Effector memory CD8-positive, alpha-beta T cell (primary cell): ENCODE data around the gene ELAVL1.

Experiments
- ATAC-seq: fragments of 150-1000 bp; cut with Tn5 transposase; replicated peaks from 2 replicates; pipeline ENCODE4 v1.10.0; 2021; ENCODE audit warnings: mild to moderate bottlenecking, moderate library complexity
- DNase-seq, 3 experiments: peaks; one replicate each; pipeline ENCODE4 v3.0.0; 2021
- H3K27ac Mint-ChIP-seq, 2 donors: one replicate each; pipeline ENCODE4 v1.8.0; 2022; ENCODE audit warnings: mild to moderate bottlenecking in 2 of 2, mixed read lengths in 2 of 2, moderate library complexity in 2 of 2
- H3K27me3 Mint-ChIP-seq, 2 donors: one replicate each; pipeline ENCODE4 v1.8.0; 2022; ENCODE audit warnings: mixed read lengths in 2 of 2
- H3K36me3 Mint-ChIP-seq: one replicate; pipeline ENCODE4 v1.8.0; 2022; ENCODE audit warnings: mild to moderate bottlenecking, moderate library complexity, mixed read lengths; ENCODE audit not compliant: insufficient read depth
- H3K4me1 Mint-ChIP-seq, 2 donors: one replicate each; pipeline ENCODE4 v1.8.0; 2022; ENCODE audit warnings: low read depth in 2 of 2, mixed read lengths in 2 of 2
- H3K4me3 Mint-ChIP-seq, 2 donors: one replicate each; pipeline ENCODE4 v1.8.0; 2022; ENCODE audit warnings: mild to moderate bottlenecking in 2 of 2, mixed read lengths in 2 of 2, moderate library complexity in 2 of 2
- H3K9me3 Mint-ChIP-seq, 2 donors: one replicate each; pipeline ENCODE4 v1.8.0; 2022; ENCODE audit warnings: mixed read lengths in 2 of 2

The ELAVL1 gene

GRCh38 chr19:7988307-7988706, 17.1 kb downstream of the ELAVL1 start:
- Mint-ChIP-seq H3K27ac (peak overlapping the region in 1 of 2 donors; percentile 16), H3K4me3 (no peak overlapping the region), H3K27me3 (no peaks in the 10 kb centered on the region), H3K36me3 (peaks cover 44% of the 10 kb centered on the region), H3K4me1 (peaks cover 16 to 33% of the 10 kb centered on the region in 2 donors), H3K9me3 (no peaks in the 10 kb centered on the region)
- ATAC-seq, result no peak
- no peak for DNase-seq

GRCh38 chr19:7987114-7987768, 18.2 kb downstream of the ELAVL1 start:
- H3K36me3 Mint-ChIP-seq, result peaks cover 46% of the 10 kb centered on the region
- no peak overlapping the region for H3K4me3 Mint-ChIP-seq
- no peak for DNase-seq
- ATAC-seq, result no peak
- H3K9me3 Mint-ChIP-seq, result no peaks in the 10 kb centered on the region
- H3K4me1 Mint-ChIP-seq, result peaks cover 15 to 29% of the 10 kb centered on the region in 2 donors
- H3K27ac Mint-ChIP-seq, result no peak overlapping the region
- no peaks in the 10 kb centered on the region for H3K27me3 Mint-ChIP-seq

- ATAC-seq, result no peak
- peaks cover 39% of the 10 kb centered on the region for H3K36me3 Mint-ChIP-seq
- DNase-seq, result no peak
- H3K27me3 Mint-ChIP-seq, result no peaks in the 10 kb centered on the region
- peaks cover 14 to 28% of the 10 kb centered on the region in 2 donors for H3K4me1 Mint-ChIP-seq
- H3K9me3 Mint-ChIP-seq, result no peaks in the 10 kb centered on the region
- no peak overlapping the region for H3K4me3 Mint-ChIP-seq
- peak overlapping the region; percentile 15 to 33 for H3K27ac Mint-ChIP-seq
These were observed 18.9 kb downstream of the ELAVL1 start for GRCh38 chr19:7986321-7987113.

- no peaks in the 10 kb centered on the region for H3K9me3 Mint-ChIP-seq
- no peak overlapping the region for H3K27ac Mint-ChIP-seq
- no peak for DNase-seq
- no peaks in the 10 kb centered on the region for H3K27me3 Mint-ChIP-seq
- H3K4me3 Mint-ChIP-seq, result no peak overlapping the region
- H3K4me1 Mint-ChIP-seq, result peaks cover 14 to 28% of the 10 kb centered on the region in 2 donors
- H3K36me3 Mint-ChIP-seq, result peaks cover 31% of the 10 kb centered on the region
- ATAC-seq, result no peak
These were observed 19.9 kb downstream of the ELAVL1 start for GRCh38 chr19:7985481-7985911.

GRCh38 chr19:7983995-7984837, 21.2 kb downstream of the ELAVL1 start:
- ATAC-seq, result no peak
- Mint-ChIP-seq H3K36me3 (peaks cover 25% of the 10 kb centered on the region), H3K4me3 (no peak overlapping the region), H3K27ac (peak overlapping the region; percentile 62 to 81), H3K9me3 (no peaks in the 10 kb centered on the region), H3K27me3 (no peaks in the 10 kb centered on the region), H3K4me1 (peaks cover 14 to 28% of the 10 kb centered on the region in 2 donors)
- no peak for DNase-seq

- DNase-seq (no peak), ATAC-seq (no peak)
- peaks cover 20% of the 10 kb centered on the region for H3K36me3 Mint-ChIP-seq
- H3K4me1 Mint-ChIP-seq, result peaks cover 12 to 26% of the 10 kb centered on the region in 2 donors
- no peak overlapping the region for H3K4me3 Mint-ChIP-seq
- no peaks in the 10 kb centered on the region for H3K9me3 Mint-ChIP-seq
- peak overlapping the region; percentile 62 to 81 for H3K27ac Mint-ChIP-seq
- H3K27me3 Mint-ChIP-seq, result no peaks in the 10 kb centered on the region
These were observed 22.0 kb downstream of the ELAVL1 start for GRCh38 chr19:7983286-7983950.

- Mint-ChIP-seq H3K27ac (no peak overlapping the region), H3K4me3 (no peak overlapping the region), H3K9me3 (no peaks in the 10 kb centered on the region), H3K4me1 (peaks cover 8 to 18% of the 10 kb centered on the region in 2 donors), H3K36me3 (peaks cover 13% of the 10 kb centered on the region), H3K27me3 (no peaks in the 10 kb centered on the region)
- ATAC-seq, result no peak
- no peak for DNase-seq
These were observed 22.8 kb downstream of the ELAVL1 start for GRCh38 chr19:7982651-7983099.

GRCh38 chr19:7982103-7982502, 23.3 kb downstream of the ELAVL1 start:
- ATAC-seq (no peak), DNase-seq (no peak)
- Mint-ChIP-seq H3K9me3 (no peaks in the 10 kb centered on the region), H3K36me3 (peaks cover 12% of the 10 kb centered on the region), H3K27me3 (no peaks in the 10 kb centered on the region), H3K4me1 (peaks cover 8 to 16% of the 10 kb centered on the region in 2 donors), H3K27ac (no peak overlapping the region), H3K4me3 (no peak overlapping the region)

- H3K9me3 Mint-ChIP-seq, result no peaks in the 10 kb centered on the region
- ATAC-seq (no peak), DNase-seq (no peak)
- H3K4me1 Mint-ChIP-seq, result peaks cover 8 to 16% of the 10 kb centered on the region in 2 donors
- H3K27me3 Mint-ChIP-seq, result no peaks in the 10 kb centered on the region
- peaks cover 15% of the 10 kb centered on the region for H3K36me3 Mint-ChIP-seq
- no peak overlapping the region for H3K4me3 Mint-ChIP-seq
- H3K27ac Mint-ChIP-seq, result no peak overlapping the region
These were observed 23.8 kb downstream of the ELAVL1 start for GRCh38 chr19:7981661-7982060.

- ATAC-seq, result no peak
These were observed 24.2 kb downstream of the ELAVL1 start for GRCh38 chr19:7981199-7981598.

GRCh38 chr19:7980635-7981121, 24.8 kb downstream of the ELAVL1 start:
- no peak overlapping the region for H3K4me3 Mint-ChIP-seq
- DNase-seq, result no peak
- no peak for ATAC-seq
- no peak overlapping the region for H3K27ac Mint-ChIP-seq
- H3K27me3 Mint-ChIP-seq, result no peaks in the 10 kb centered on the region
- peaks cover 5 to 6% of the 10 kb centered on the region in 2 donors for H3K4me1 Mint-ChIP-seq
- H3K9me3 Mint-ChIP-seq, result no peaks in the 10 kb centered on the region
- H3K36me3 Mint-ChIP-seq, result peaks cover 17% of the 10 kb centered on the region

More at GRCh38 chr19:7981199-7981598, 24.2 kb downstream of the ELAVL1 start:
- Mint-ChIP-seq H3K36me3 (peaks cover 12% of the 10 kb centered on the region), H3K4me1 (peaks cover 8 to 11% of the 10 kb centered on the region in 2 donors), H3K27ac (no peak overlapping the region), H3K27me3 (no peaks in the 10 kb centered on the region), H3K4me3 (no peak overlapping the region), H3K9me3 (no peaks in the 10 kb centered on the region)
- no peak for DNase-seq

GRCh38 chr19:7980168-7980567, 25.3 kb downstream of the ELAVL1 start:
- no peak overlapping the region for H3K4me3 Mint-ChIP-seq
- H3K27ac Mint-ChIP-seq, result no peak overlapping the region
- H3K4me1 Mint-ChIP-seq, result peaks cover 5 to 6% of the 10 kb centered on the region in 2 donors
- H3K27me3 Mint-ChIP-seq, result no peaks in the 10 kb centered on the region
- ATAC-seq (no peak), DNase-seq (no peak)
- no peaks in the 10 kb centered on the region for H3K9me3 Mint-ChIP-seq
- peaks cover 18% of the 10 kb centered on the region for H3K36me3 Mint-ChIP-seq

- H3K9me3 Mint-ChIP-seq, result no peaks in the 10 kb centered on the region
- ATAC-seq (no peak), DNase-seq (no peak)
- H3K4me1 Mint-ChIP-seq, result peaks cover 4 to 6% of the 10 kb centered on the region in 2 donors
- H3K4me3 Mint-ChIP-seq, result no peak overlapping the region
- H3K27ac Mint-ChIP-seq, result no peak overlapping the region
- H3K36me3 Mint-ChIP-seq, result peaks cover 18% of the 10 kb centered on the region
- H3K27me3 Mint-ChIP-seq, result no peaks in the 10 kb centered on the region
These were observed 25.9 kb downstream of the ELAVL1 start for GRCh38 chr19:7979559-7979958.
